ES-I3 (cell line): ENCODE results near the gene ELAVL3.
"Not testable (repeated sequence)": the region's sequence is repeated elsewhere in the genome, so short reads cannot be mapped to it uniquely, and the experiment has no call there.

Source experiments
- H3K36me3 ChIP-seq: 2 replicates; pipeline ENCODE4 v1.6.1; 2013; ENCODE audit warnings: mild to moderate bottlenecking, low read length, control low read depth, moderate library complexity; ENCODE audit not compliant: insufficient read depth
- H3K4me1 ChIP-seq: 2 replicates; pipeline ENCODE4 v1.6.1; 2013; ENCODE audit warnings: mild to moderate bottlenecking, control low read depth, low read length; ENCODE audit not compliant: insufficient read depth
- H3K9ac ChIP-seq: 2 replicates; pipeline ENCODE4 v1.6.1; 2013; ENCODE audit warnings: low read depth, mild to moderate bottlenecking, low read length, moderate library complexity
- H3K9me3 ChIP-seq: 2 replicates; pipeline ENCODE4 v1.6.1; 2013; ENCODE audit warnings: mild to moderate bottlenecking, low read length, moderate library complexity; ENCODE audit not compliant: control insufficient read depth, insufficient read depth

Gene ELAVL3

DNA sequence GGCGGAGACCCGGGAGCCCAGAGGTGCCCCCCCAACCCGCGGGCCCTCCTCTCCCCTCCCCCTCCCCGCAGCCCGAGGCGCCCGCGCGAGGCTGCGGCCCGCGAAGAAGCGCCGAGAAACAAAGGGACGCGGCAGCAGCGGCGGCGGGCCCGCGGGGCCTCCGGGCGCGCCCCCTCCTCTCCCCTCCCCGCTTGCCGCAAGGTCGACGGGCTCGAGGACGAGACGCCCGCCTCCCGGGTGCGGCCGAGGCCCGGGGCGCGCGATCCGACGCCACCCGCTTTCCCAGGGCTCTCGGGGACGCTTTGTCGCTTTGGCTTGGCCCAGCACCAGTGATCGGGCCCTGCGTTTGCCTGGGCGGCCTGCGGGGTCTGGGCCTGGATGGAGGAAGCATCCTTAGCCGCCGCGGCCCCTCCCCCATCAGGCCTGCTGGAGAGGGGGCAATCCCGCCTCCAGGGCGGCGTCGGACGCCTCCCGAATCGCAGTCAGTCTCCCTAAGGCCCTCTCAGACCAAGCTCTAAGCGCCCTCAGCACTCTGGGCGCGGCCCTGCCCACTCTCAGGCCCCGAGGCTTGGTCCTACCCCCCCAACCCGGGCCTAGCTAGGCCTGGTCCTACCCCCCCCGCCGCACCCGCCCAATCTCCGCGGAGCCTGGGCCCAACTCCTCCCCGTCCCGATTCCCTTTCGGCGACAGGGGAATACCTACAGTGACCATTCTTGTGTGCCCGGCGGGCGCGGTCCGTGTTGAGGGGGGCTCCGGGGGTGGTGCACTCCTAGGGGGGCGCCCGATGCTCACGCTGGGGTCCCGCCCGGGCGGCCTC is 740 bp downstream of the ELAVL3 start:
- peaks cover 3% of the 10 kb centered on the region; the same call in 1 of the 2 replicates for H3K4me1 ChIP-seq
- no peaks in the 10 kb centered on the region for H3K9me3 ChIP-seq
- peak overlapping the region; percentile 33; the same call in 1 of the 2 replicates for H3K9ac ChIP-seq
- H3K36me3 ChIP-seq, result no peaks in the 10 kb centered on the region

- Histone ChIP-seq H3K9me3 (no peaks in the 10 kb centered on the region), H3K36me3 (no peaks in the 10 kb centered on the region), H3K9ac (peak overlapping the region; percentile 44; the same call in 1 of the 2 replicates), H3K4me1 (peaks cover 3% of the 10 kb centered on the region; the same call in 1 of the 2 replicates)
Observed at GRCh38 chr19:11479090-11479897, 1.6 kb downstream of the ELAVL3 start.

DNA sequence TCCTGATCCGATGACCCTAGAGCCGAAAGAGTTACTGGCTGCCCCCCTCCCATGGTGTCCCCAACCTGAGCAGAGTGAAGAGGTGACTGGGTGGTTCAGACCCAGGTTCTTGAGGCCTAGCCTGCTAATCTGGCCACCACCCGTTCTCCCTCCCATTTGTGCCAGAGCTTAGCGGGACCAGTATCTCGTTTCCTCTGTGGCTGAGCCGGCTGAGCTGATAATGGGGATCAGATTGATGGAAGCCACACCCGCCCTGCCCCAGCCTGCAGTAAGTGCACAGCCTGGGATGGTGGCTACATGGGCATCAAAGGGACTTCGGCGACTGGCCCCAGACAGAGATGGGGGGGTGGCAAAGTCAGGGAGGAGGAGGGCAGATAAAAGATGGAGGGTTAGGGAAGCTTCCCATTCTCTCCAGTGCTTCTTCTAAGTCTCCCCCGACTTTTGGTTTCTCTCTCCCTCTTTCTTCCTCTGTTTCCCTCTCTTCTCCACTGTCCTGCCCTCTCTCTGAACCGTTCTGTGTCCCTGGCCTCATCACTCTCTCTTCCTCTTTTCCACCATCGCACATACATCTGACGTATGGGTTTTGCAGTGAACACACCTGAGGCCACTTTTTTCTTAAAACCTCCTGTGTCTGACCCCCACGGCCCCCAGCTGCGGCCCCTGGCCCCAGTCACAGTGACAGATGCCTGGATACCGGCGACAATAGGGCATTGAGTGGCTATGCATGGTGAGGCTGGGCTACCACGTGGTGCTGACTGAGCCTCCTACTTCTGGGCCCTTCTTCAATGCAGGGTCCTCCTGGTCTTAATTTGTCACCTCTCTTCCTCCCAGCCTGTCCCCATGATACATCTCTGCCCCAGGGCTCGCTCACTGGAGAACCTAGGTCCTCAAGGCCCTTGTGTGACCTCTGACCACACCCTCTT is 2.4 kb downstream of the ELAVL3 start:
- Histone ChIP-seq H3K36me3 (no peaks in the 10 kb centered on the region), H3K4me1 (peaks cover 3% of the 10 kb centered on the region; the same call in 1 of the 2 replicates), H3K9me3 (no peaks in the 10 kb centered on the region), H3K9ac (no peak overlapping the region)

DNA sequence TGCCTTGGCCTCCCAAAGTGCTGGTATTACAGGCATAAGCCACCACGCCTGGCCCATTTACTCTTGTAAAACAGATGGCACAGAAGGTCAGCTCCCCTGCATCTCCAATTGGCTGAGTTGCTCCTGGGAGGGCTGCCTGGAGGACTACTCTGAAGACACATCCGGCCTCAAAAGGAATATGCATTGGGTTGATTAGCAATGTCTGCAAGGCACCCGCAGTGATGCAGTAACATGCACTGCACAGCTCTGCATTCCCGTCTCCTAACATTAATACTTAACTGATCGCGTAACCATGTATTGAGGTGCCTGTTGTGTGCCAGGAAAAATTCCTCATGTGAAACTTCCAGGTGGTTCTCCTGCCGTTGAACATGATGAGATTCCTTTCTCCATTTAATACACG is 5.0 kb downstream of the ELAVL3 start:
- Histone ChIP-seq H3K9ac (no peak overlapping the region), H3K36me3 (no peaks in the 10 kb centered on the region), H3K9me3 (no peaks in the 10 kb centered on the region), H3K4me1 (peaks cover 3% of the 10 kb centered on the region; the same call in 1 of the 2 replicates)

- not testable (repeated sequence) for H3K9me3 ChIP-seq, H3K9ac ChIP-seq, H3K4me1 ChIP-seq, H3K36me3 ChIP-seq
Observed at GRCh38 chr19:11475343-11475742, 5.5 kb downstream of the ELAVL3 start.

GRCh38 chr19:11473725-11474124 is 7.1 kb downstream of the ELAVL3 start:
- H3K4me1 ChIP-seq, result no peaks in the 10 kb centered on the region; the same call in 1 of the 2 replicates
- no peaks in the 10 kb centered on the region for H3K36me3 ChIP-seq
- H3K9me3 ChIP-seq, result no peaks in the 10 kb centered on the region
- no peak overlapping the region for H3K9ac ChIP-seq

DNA sequence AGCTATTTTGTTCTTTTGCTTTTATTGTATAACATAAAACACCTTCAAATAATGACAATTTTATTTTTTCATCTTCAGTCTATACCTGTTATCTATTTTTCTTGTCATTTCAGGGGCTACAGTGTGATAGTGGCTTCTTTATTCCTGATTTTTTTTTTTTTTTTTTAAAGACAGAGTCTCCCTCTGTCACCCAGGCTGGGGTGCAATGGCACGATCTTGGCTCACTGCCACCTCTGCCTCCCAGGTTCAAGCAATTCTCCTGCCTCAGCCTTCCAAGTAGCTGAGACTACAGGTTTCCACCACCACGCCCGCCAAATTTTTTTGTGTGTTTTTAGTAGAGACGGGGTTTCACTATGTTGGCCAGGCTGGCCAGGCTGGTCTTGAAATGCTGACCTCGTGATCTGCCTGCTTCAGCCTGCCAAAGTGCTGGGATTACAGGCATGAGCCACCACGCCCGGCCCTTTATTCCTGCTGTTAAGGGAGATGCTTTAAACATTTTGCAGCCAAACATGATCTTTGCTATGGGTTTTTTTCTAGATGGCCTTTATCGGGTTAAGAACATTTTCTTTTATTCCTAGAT is 12.5 kb downstream of the ELAVL3 start:
- peaks cover 13% of the 10 kb centered on the region for H3K4me1 ChIP-seq
- not testable (repeated sequence) for H3K9me3 ChIP-seq, H3K9ac ChIP-seq, H3K36me3 ChIP-seq

DNA sequence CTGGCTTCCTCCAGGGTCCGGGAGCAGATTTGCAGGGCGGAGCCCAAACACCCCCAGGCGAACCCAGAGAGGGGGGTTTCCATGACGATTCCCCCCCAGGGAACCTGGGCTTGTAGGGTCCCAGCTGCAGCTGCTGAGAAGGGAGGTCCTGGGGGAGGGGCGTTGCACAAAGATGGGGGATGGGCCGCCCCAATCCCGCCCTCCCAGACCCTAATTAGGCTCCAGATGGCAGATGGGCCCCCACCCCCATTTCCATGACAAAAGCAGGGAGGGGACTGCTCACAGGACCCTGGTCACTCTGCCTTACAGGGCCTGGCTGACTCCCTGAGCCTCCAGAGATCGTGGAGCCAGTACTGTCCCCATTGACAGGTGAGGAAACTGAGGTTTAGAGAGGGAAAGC is 15.2 kb downstream of the ELAVL3 start:
- H3K36me3 ChIP-seq, result no peaks in the 10 kb centered on the region
- H3K9ac ChIP-seq, result peak overlapping the region; percentile 11; the same call in 1 of the 2 replicates
- H3K4me1 ChIP-seq, result peaks cover 13% of the 10 kb centered on the region
- no peaks in the 10 kb centered on the region for H3K9me3 ChIP-seq

DNA sequence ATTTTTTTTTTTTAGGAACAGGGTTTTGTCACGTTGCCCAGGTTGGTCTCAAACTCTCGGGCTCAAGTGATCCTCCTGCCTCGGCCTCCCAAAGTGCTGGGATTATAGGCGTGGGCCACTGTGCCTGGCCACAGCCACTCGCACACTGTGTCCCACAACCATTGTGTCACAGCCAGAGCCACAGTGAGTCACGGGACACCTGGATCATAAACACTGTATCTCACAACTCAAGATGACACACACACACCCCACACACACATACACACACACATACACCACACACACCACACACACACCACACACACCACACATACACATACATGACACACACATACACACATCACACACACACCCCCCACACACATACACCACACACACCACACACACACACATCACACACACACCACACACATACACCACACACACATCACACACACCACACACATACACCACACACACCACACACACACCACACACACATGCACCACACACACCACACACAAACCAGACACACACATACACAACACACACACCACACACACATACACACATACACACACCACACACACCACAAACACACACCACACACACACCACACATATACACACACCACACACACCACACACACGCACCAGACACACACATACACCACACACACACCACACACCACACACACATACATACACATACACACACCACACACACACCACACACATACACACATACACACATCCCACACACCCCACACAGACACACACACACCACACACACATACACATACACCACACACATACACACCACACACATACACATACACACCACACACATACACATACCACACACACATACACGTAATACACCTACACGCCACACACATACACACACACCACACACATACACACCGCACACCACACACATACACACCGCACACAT is 16.2 kb downstream of the ELAVL3 start:
- Histone ChIP-seq H3K9ac (no peak overlapping the region), H3K36me3 (no peaks in the 10 kb centered on the region), H3K4me1 (peaks cover 13% of the 10 kb centered on the region), H3K9me3 (no peaks in the 10 kb centered on the region)

DNA sequence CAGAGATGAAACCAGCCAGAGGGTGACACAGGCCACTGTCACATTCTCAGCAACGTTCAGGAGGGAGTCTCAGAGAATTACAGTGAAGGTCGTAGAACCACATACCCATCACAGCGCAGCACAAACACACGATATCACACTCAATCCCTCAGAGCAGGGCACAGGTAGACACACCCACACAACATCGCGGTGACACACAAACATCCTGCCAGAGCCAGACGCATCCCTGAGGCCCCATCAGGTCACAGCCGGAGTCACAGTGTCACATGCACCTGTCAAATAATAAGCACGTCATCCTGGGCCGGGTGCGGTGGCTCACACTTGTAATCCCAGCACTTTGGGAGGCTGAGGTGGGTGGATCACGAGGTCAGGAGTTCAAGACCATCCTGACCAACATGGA is 17.5 kb downstream of the ELAVL3 start:
- Histone ChIP-seq H3K9me3 (no peaks in the 10 kb centered on the region), H3K36me3 (no peaks in the 10 kb centered on the region), H3K4me1 (peaks cover 13% of the 10 kb centered on the region), H3K9ac (no peak overlapping the region)

DNA sequence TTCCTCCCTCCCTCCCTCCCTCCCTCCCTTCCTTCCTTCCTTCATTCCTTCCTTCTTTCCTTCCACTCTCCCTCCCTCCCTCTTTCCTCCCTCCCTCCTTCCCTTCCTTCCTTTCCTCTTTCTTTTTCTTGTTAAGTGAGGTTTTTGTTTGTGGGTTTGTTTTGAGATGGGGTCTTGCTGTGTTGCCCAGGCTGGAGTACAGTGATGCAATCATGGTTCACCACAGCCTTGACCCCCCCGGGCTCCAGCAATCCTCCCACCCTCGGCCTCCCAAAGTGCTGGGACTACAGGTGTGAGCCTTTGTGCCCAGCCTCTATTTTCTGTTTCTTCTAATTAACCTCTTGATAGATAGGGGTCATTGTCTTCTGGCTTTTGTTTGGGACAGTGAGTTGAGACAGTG is 19.4 kb downstream of the ELAVL3 start:
- Histone ChIP-seq H3K9me3 (no peaks in the 10 kb centered on the region), H3K9ac (no peak overlapping the region), H3K4me1 (peaks cover 13% of the 10 kb centered on the region), H3K36me3 (no peaks in the 10 kb centered on the region)

DNA sequence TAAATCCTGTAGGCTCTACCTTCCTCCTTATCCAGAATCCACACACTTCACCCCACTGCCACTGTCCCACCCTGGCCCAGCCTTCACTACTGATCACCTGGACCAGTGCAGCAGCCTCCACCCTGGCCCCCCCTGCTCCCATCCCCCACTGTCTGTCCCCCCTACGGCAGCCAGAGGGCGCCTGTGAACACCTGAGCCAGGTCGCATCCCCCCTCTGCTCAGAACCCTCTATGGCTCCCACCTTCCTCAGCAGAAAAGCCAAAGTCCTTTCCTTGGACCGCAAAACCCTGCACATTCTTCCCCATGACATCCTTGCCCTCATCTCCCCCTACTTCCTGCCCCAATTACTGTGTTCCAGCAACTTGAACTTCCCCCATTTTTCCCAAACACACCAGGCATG is 20.6 kb downstream of the ELAVL3 start:
- peaks cover 5% of the 10 kb centered on the region; the same call in 1 of the 2 replicates for H3K4me1 ChIP-seq
- H3K9ac ChIP-seq, result no peak overlapping the region
- no peaks in the 10 kb centered on the region for H3K36me3 ChIP-seq
- H3K9me3 ChIP-seq, result no peaks in the 10 kb centered on the region

- not testable (repeated sequence) for H3K9me3 ChIP-seq, H3K9ac ChIP-seq
Observed at GRCh38 chr19:11458912-11459311, 21.9 kb downstream of the ELAVL3 start.

More at GRCh38 chr19:11458912-11459311, 21.9 kb downstream of the ELAVL3 start:
- not testable (repeated sequence) for H3K36me3 ChIP-seq, H3K4me1 ChIP-seq
